Stimulated activated CD8-positive, alpha-beta memory T cell treated with anti-CD3 and anti-CD28 coated beads, Interleukin-15, amount 100 ng/mL, for 4 hours (primary cell): ENCODE measurements around the gene SULT4A1.
"Not testable (repeated sequence)": the region's sequence is repeated elsewhere in the genome, so short reads cannot be mapped to it uniquely, and the experiment has no call there.

ENCODE experiments used
- DNase-seq, 2 donors: peaks; one replicate each; pipeline ENCODE4 v3.0.0-alpha.2; 2020; ENCODE audit warnings: low read depth in 2 of 2

SULT4A1 gene, protein sequence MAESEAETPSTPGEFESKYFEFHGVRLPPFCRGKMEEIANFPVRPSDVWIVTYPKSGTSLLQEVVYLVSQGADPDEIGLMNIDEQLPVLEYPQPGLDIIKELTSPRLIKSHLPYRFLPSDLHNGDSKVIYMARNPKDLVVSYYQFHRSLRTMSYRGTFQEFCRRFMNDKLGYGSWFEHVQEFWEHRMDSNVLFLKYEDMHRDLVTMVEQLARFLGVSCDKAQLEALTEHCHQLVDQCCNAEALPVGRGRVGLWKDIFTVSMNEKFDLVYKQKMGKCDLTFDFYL

DNA sequence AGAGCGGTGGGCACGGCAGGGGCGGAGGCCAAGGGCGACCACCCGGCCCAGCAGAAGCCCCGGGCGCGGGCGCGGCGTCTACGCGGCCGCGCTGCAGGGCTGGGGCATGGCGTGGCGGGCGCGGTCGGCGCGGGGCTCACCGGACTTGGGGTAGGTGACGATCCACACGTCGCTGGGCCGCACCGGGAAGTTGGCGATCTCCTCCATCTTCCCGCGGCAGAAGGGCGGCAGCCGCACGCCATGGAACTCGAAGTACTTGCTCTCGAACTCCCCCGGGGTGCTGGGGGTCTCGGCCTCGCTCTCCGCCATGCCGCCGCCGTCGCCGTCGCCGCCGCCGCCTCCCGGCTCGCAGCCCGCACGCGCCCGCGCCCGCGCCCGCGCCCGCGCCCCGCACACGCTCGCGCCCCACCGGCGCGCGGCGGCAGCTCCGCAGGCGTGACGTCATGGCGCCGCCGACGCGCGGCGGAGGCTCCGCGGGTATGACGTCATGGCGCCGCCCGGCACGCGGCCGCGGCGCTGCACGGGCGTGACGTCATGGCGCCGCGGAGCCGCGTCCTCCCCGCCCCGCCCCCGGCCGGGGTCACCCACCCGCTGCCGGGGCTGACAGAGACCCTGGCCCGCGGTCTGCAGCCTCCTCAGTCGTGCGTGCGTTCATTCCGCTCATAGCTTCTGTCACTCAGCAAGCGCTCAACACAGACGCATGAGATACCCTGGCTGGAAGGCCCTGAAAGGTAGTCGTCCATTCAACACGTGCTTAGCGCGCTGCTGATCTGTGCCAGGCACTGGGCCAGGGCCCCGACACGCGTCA, at the start of gene SULT4A1:
TSS of gene SULT4A1 (minus strand) at position 440 of the 808 bp plus-strand sequence. CDS start at position 309, 131 bp downstream.
- no peak for DNase-seq

DNA sequence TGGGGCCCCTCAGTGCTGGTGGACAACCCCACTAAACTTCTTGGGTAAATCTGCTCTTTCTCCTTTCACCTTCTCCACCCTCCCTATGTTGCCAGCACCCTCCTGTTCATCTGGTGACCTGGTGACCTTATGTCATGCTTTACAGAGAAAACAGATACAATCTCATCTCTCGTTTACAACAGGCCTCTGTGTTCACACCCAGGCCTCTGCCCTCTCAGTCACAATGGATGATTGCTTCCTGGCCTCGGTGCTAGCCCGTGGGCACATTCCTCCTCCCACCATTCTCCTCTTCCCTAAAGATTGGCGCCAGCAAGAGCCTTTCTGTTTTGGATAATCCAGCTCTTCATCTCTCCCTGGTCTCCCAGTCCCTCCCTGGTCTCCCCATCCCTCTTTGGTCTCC, 49.0 kb upstream of the SULT4A1 start:
- DNase-seq: no peak

DNA sequence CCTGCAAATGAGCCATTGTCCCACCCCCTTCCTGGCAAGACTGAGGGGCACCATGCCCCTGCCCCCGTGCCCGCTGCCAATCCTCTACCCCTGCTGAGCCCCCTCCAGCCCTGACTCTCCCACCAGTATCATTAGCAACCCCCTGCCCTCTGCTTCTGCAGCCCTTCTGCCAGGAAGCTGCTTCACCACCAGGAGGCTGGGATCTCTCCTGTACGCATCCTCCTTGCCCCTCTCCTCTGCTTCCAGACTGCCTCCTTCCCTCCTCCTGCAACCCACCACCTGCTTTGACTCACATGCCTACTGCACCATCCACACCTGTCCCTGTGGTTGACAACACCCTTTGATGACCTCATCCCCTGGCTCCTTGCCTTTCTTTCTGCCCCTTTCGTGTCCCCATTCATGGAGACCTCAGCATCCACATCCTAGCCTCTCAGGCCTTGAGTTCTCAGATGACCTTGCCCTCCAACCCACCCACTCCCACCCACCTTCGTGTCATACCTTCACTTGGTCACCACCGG, 47.9 kb upstream of the SULT4A1 start:
- DNase-seq: no peak

DNA sequence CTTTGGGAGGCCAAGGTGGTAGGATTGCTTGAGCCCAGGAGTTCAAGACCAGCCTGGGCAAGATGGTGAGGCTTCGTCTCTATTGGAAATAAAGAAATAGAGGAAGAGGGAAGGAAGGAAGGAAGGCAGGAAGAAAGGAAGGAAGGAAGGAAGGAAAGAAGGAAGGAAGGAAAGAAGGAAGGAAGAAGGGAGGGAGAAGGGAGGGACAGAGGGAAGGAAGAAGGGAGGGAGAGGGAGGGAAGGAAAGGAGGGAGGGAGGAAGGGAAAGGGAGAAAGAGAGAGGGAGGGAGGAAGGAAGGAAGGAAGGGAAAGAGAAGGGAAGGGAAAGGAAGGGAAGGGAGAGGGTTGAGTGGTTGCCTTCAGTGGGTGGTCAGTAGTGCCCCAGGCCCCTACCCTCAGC, 47.4 kb upstream of the SULT4A1 start:
- no peak for DNase-seq

DNA sequence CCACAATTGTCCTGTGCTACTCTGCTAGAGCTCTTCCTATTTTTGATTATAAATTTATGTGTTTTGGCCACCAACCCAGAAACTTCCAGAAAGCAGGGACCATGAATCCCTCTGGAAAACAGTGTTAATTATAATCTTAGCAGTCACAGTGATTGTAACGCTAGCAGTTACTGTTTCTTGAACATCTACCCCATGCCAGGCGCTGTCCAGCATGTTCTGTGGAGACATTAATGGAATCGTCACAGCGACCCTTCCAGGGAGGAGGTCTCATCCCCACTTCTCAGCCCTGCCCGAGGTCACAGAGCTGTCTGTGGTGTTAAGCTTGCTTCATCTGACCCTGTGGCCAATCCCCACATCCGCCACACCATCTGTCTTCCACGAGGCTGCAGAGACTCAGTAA, 43.4 kb upstream of the SULT4A1 start:
- DNase-seq: no peak

DNA sequence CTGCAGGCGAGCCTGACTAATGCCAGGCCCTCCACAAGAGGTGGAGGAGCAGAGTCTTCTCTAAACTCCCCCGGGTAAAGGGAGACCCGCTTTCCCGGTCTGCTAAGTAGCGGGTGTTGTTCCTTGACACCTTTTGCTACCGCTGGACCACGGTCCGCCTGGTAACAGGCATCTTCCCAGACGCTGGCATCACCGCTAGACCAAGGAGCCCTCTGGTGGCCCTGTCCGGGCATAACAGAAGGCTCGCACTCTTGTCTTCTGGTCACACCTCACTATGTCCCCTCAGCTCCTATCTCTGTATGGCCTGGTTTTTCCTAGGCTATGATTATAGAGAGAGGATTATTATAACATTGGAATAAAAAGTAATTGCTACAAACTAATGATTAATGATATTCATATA, 42.1 kb upstream of the SULT4A1 start:
- DNase-seq: not testable (repeated sequence)

DNA sequence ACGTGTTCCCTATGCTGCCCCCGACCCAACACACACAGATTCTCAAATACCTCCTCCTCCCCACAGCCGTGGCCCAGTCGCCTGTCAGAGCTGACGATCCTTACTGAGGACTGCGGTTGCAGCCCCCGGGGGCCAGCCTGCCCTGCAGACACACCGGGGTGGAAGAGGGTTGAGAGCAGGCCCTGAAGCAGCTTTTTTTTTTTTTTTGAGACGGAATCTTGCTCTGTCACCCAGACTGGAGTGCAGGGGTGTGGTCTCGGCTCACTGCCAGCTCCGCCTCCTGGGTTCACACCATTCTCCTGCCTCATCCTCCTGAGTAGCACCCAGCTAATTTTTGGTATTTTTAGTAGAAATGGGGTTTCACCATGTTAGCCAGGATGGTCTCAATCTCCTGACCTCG, 40.7 kb upstream of the SULT4A1 start:
- not testable (repeated sequence) for DNase-seq

DNA sequence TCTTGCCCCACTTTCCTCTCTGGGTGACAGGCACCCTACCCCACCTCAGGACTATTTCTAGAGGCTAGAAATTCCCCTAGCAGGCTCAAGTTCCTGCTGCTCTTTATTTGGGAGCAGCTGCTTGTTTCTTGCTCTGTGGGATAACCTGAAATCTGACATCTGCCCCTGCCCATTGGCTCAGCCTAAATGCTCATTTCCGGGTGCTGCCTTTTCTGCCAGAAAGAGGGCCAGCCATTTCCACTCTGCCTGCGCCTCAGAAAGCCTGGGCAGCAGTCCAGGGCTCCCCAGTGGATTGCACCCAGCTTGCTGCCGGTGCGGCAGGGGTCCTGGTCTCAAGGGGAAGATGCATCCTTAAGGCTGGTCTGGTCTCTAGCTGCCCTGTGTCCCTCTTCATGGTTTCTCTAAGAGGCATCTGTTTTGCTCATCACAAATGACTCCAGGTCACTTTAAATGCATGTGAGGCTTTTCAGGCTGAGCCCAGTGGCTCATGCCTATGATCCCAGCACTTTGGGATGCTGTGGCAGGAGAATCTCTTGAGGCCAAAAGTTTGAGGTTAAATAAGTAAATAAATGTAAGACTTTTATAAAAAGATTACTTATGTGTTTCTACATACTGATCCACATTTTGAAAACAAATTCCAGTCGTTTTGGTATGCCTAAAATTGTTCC, 39.8 kb upstream of the SULT4A1 start:
- DNase-seq: no peak

DNA sequence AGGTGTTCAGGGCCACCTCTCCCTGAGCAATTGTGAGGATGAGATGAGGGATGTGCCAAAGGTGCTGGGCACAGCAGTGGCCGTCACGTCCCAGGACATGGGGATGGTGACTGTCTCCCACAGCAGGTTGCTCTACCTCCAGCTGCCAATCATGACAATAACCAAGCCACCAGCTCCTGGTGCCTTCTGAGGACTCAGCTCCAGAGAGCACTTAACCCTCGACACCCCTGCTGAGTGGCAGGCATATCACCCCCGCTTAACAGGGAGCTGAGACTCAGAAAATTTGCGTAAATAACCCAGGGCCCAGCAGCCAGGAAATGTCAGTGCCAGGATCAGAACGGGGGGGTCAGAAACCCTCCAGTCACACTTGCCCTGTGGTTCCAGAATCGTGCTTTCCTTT, 37.9 kb upstream of the SULT4A1 start:
- no peak for DNase-seq

DNA sequence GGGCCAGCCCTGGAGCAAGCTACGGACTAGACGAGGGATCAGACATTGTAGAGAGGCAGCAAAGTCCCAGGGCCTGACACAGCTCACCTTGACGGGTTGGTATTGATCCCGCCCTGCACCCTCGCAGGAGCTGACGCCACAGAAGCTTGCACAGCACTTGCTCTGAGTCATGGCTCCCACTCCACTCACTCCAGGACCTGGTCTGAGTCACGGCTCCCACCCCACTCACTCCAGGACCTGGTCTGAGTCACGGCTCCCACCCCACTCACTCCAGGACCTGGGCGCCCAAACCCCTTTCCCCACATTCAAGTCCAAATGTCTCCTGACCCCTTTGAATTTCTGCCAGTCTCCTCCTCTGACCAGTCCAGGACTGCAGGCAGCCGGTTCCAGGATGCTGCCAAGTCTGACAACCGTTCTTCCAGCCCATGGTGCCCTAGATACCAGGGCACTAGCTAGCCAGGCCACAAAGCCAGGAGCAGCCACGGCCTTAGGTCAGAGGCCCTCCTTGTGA, 35.5 kb upstream of the SULT4A1 start:
- no peak for DNase-seq

DNA sequence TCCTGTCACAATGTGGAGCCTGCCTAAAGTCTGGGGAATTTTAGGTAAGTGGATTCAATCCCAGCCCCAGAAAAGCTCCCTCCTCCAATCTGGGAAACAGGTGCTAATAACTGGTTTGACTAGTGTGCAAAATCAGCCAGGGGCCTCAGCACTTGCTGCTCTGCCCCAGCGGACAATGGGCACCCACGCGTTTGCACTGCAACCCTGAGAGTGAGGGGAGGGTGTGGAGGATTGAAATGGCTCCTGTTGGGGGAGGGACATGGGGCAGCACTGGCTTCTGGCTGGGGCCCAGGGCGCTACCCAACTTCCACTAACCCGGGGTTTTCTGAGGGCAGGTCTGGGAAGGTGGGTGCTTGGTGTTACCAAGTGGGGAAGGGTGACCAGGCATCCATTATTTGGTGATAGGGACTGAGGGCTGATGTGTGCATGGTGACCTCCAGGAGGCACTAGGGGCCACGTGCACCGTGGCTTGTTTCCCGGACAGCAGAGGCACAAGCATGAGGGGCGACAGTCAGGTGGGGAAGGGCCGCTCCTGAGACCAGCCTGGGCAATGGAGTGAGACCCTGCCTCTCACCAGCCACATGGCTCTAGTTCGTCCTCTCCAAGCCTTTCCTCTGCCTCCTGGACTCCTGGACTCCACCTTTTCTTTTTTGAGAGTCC, 33.8 kb upstream of the SULT4A1 start:
- no peak for DNase-seq

DNA sequence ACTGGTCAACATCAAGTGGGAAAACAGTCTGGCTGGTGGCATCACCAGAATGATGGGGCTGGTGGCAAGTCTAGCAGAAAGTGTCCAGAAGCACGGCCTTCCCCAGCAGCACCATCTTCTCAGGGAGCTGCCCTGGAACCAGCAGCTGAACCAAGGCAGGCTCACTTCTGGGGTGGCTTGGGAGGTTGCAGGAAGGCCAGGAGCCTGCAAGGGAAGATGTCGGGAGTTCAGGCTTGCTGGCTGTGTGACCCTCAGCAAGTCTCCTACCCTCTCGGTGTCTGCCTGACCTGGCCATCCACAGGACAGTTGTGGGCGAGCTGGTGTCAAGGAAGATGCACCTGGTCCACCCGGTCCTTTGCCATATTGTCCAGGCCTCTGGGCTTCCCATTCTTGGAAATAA, 31.8 kb upstream of the SULT4A1 start:
- DNase-seq: no peak

DNA sequence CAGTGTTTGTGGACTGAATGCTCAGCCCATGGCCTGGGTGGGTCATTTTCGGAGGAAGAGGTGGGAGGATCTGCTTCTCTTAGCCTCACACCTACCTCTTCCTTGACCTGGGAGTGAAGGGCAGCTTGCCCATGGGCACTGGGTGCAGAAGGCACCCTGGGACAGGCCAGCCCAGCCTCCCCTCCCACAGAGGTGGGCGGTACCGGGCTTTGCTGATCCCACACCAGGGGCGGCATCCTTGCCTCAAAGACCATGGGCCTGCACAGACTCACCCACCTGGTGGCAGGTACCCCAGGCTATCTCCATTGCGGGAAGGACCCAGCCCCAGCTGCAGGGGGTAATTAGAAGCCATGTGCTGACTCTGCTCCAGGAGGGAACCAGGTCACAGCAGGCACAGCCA, 31.0 kb upstream of the SULT4A1 start:
- no peak for DNase-seq

DNA sequence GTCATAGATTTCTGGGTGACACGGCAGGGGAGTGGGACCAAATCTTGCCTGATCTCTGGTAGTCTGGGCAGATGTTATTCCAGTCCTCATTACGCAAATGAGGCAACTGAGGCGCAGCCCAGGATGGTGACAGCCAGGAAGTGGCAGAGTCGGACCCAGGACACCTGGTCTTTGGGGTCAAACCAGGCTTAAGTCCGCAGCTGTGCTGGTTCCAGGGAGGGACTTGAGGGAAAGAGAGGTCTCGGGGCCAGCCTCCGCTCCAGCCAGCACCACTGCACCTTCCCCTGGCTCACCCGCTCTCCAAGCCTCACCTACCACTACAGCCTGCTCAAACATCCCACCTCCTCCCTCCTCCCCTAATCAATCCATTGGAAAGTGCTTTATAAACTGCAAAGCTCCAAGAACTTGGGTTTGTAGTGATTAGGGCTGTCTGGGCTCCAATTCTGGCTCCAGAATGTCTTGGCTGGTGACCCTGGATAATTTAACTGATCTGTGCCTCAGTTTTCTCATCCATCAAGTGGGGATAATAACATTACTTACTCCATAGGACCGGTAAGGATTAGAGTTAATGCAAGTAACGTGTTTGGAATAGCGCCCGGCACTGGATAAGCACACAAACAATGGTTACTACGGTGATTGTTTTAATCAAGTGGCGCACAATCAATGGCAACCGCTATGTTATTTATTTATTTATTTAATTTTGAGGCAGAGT, 30.0 kb upstream of the SULT4A1 start:
- DNase-seq: no peak

DNA sequence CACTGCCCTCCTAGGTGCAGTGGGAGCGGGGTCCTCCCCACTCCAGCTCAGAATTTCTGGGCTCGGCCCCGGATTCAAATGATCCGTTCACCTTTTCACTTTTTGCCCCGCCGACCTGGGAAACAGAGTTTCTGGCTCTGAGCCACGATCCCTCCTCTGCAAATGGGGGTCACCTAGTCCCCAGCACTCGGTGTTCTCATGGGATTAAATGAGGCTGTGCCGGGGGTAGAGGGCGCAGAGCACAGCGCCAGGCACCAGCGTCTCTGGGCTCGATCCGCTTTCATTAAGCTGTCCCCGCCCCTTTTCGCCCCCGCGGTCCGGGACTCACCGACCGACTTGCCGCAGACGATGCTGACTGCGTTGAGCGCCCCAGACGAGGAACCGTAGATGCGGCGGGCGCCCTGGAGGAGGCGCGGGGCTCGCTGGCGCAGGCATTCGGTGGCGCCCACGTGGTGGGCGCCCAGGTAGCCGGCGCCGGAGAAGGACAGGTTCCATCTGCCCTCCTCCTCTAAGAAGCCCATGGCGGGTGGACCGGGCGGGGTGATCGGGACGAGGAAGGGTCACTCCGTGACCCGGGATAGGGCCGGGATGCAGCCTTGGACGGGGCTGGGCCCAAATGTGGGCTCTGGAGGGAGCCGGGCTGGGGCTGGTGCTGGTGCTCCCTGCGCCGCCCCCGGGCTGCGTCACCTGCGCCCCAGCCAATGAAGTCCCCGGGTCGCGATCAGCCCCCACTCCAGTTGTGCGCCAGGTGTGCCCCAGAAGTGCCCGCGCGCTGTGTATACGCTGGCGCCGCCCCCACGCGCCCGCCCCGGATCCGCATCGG, 29.3 kb upstream of the SULT4A1 start, which contains the start of gene PNPLA5:
TSS of gene PNPLA5 (minus strand) at position 654 of the 823 bp plus-strand sequence. CDS start at position 521, 133 bp downstream.
- DNase-seq: no peak

DNA sequence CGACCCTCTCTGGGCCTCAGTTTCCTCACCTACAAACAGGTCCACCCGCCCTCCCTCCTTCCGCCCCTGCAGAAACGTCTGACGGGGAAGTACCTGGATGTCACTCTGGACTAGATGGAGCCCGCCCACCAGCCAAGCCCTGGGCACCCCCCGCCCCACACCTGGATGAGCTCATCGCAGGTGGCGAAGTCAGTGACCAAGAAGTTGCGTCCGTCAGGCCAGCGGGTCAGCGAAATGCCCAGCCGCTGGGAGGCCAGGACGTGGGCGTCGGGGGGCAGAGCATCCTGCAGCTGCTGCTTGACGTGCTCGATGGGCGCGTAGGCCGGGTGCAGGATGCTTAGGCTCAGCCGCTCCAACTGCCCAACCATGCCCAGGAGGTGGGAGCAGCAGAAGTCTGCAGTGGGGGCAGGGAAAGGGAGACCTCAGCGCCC, 28.6 kb upstream of the SULT4A1 start:
- DNase-seq: no peak

DNA sequence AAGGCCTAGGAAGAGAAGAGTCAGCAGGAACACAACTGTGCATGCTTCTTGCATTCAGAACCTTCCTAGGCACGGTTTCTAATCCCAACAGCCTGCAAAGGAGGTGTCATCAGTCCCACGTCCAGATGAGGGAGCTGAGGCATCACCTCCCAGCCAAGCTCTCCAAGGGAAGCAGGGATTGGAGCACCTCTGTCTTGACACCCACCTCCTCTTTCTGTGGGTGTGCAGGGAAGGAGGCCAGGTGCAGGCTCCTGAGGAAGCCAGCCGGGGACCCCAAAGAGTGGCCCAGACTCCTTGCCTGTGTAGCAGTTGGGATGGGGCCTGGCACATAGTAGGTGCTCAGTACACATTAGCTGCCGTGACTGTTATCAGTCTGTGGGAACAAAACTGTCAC, 27.5 kb upstream of the SULT4A1 start:
- DNase-seq: no peak

DNA sequence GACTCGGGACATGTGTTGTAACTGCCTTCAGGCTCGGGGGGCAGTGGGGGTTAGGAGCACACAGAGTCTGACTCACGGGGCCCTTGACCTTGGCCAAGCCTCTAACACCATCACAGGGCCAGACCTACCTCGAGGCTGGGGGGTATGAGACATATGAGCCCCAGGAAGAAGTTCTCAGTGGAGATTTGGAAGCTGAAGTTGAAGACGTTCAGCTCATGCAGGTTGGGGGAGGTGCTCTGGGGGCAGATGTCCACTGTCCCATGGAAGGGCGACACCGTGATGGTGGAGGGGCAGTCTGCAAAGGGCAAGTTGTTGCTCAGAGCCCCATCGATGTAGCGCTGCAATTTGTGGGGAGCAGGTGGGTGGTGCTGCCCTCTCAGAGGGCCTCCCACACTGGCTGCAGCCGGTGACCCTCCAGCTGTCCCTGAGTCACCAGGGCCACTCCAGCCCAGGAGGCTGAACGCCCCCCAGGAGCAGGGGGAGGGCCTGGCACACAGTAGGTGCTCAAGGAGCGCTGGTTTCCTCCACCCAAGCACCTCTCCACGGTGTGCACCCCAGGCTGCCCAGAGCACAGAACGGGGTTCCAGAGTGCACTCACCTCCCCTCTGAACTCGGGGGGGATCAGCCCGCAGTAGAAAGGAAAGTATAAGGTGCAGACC, 27.0 kb upstream of the SULT4A1 start:
- DNase-seq: no peak

DNA sequence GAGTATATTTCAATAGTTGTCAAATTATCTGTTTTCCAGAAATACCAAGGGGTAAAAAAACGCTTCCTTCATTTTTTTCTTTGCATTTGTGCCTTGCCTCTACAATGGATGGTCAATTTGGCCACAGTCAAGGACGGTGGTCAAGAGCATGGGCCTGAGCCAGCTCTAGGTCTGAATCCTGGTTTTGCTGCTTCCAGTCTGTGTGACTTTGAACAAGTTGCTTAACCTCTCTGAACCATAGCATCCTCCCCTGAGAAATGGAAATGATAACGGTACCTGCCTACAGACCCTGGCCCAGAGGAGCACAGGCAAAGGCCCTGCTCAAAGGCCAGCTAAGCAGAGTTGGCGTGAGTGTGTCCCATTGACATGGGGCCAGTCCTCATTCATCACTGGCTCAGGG, 26.4 kb upstream of the SULT4A1 start:
- no peak for DNase-seq

DNA sequence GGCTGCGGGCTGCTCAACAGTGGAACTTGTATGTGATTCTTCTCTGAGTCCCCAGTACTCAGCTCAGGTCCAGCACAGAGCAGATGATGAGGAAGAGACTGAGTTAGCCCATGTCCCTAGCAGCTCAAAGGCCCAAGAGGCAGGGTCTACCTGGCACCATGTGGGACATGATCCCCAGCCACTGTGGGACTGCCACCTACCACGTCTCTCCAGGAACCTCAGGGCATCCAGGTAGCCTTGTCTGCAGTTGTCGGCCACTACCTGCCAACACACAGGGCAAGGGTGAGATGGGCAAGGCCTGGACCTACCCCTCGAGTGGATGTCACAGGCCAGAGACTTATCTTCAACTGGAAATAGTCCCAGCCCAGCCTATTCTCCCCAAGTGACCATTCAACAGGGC, 25.1 kb upstream of the SULT4A1 start:
- no peak for DNase-seq
